T-helper 17 cell (primary cell): ENCODE data around the gene PHF11. TPM values are rescaled to one million over a fixed set of nuclear protein-coding genes. Genes with fewer than 3 reads are reported as not detected.

Experiments
- ATAC-seq: fragments of 150-1000 bp; cut with Tn5 transposase; 2 replicates; pipeline ENCODE4 v1.10.0; 2021; ENCODE audit warnings: mild to moderate bottlenecking, moderate library complexity
- DNase-seq, 3 donors: peaks; one replicate each; pipeline versions ENCODE4 v3.0.0 to v3.0.0-alpha.2; 2020 to 2021
- H3K9me3 ChIP-seq: one replicate; pipeline ENCODE4 v1.7.0; 2013; ENCODE audit warnings: low read length, mild to moderate bottlenecking; ENCODE audit not compliant: control insufficient read depth, poor library complexity, severe bottlenecking
- H3K27ac Mint-ChIP-seq: one replicate; pipeline ENCODE4 v1.8.0; 2022; ENCODE audit warnings: mild to moderate bottlenecking, moderate library complexity, mixed read lengths
- H3K27me3 Mint-ChIP-seq: one replicate; pipeline ENCODE4 v1.8.0; 2022; ENCODE audit warnings: mixed read lengths
- H3K36me3 Mint-ChIP-seq: one replicate; pipeline ENCODE4 v1.8.0; 2022; ENCODE audit warnings: low read depth, mixed read lengths
- H3K4me1 Mint-ChIP-seq: one replicate; pipeline ENCODE4 v1.8.0; 2022; ENCODE audit warnings: mild to moderate bottlenecking, mixed read lengths
- H3K4me3 Mint-ChIP-seq: one replicate; pipeline ENCODE4 v1.8.0; 2022; ENCODE audit warnings: mild to moderate bottlenecking, moderate library complexity, mixed read lengths
- total RNA-seq, 4 donors: library from RNA in 2 of 4; stranded (reverse) in 2 of 4; gene quantifications; one replicate each; pipeline ENCODE4 v1.2.3 and lab custom pipeline; 2022 to 2026

The PHF11 gene
- total RNA-seq, 2 donors from 2014 or later: 104 to 119 TPM

DNA sequence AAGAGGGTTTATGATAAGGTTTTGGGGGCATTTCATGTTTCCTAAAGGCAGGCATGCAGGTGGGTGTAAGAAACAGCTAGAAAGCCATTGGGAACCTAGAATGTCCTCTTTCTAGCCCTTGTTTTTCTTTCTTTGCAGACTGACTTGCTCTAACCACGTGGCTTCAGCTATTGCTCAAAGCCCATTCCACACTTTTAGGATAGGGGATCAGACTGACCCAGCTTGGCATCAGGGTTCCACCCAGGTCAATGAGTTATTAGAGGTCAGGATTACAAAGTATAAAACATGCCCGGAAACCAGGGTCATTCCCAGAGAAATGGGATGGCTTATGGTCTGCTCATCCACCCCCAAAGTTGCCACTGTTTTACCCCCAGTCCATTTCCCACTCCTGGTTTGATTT, 16.8 kb downstream of the PHF11 start:
- ATAC-seq (no peak), DNase-seq (no peak)
- no peaks in the 10 kb centered on the region for H3K9me3 ChIP-seq
- Mint-ChIP-seq H3K27ac (peak overlapping the region; percentile 67), H3K4me1 (peaks cover 31% of the 10 kb centered on the region), H3K36me3 (peaks cover 23% of the 10 kb centered on the region), H3K4me3 (no peak overlapping the region), H3K27me3 (no peaks in the 10 kb centered on the region)

DNA sequence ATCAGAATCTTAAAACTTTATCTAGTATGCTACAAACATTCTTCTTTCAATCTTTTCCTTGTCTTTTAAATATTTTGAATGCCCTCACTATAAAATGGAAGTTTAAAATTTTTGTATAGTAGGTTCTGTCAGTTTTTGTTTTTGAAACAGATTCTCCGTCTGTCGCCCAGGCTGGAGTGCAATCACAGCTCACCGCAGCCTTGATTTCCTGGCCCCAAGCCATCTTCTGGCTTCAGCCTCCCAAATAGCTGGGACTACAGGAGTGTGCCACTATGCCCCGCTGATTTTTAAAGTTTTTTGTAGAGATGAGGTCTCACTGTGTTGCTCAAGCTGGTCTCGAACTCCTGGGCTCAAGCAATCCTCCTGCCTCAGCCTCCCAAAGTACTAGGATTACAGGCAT, 20.7 kb downstream of the PHF11 start:
- Mint-ChIP-seq H3K27me3 (no peaks in the 10 kb centered on the region), H3K27ac (peak overlapping the region; percentile 67), H3K36me3 (peaks cover 22% of the 10 kb centered on the region)

DNA sequence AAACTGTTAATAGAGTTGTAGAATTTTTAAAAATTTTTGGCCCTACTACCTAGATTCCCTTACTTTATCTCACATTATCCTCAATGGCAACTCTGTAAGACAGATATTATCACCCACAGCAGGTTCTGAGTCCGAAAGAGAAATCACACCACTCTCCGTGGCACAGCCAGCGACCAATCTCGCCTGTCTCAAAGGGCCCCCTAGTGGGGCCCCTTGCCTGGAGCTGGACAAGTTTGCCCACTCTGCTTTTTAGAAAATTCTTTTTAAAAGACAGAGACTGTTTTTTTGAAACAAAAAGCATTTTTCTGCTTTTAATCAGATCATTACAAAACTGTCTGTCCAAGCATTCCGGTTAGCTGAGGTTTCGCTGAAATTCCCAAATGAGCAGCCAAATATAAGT, 21.7 kb downstream of the PHF11 start:
- DNase-seq (no peak), ATAC-seq (no peak)
- Mint-ChIP-seq H3K4me1 (peaks cover 22% of the 10 kb centered on the region), H3K27ac (peak overlapping the region; percentile 67), H3K4me3 (no peak overlapping the region), H3K27me3 (no peaks in the 10 kb centered on the region), H3K36me3 (peaks cover 22% of the 10 kb centered on the region)
- H3K9me3 ChIP-seq: no peaks in the 10 kb centered on the region

More for the DNA sequence above, 20.7 kb downstream of the PHF11 start:
- DNase-seq (no peak), ATAC-seq (no peak)
- no peaks in the 10 kb centered on the region for H3K9me3 ChIP-seq
- no peak overlapping the region for H3K4me3 Mint-ChIP-seq
- H3K4me1 Mint-ChIP-seq: peaks cover 27% of the 10 kb centered on the region

DNA sequence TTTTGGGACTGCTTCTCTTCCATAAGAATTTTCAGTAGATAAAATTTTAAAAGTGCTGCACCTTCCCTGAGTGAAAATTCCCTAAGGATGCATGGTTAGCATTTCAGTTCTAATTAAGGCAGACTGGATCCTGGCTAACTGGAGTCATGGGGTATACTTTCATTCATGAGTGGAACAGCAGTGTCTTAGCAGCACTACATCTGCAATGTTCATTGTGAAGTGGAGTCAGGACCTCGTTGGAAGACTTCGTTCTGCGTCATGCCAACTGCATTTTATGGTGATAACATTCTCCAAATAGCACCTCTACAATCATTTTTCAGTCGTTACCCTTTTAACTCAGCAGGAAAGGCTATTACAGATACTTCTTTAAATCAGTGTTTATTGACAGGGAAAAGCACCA, 25.5 kb downstream of the PHF11 start:
- peaks cover 15% of the 10 kb centered on the region for H3K4me1 Mint-ChIP-seq

DNA sequence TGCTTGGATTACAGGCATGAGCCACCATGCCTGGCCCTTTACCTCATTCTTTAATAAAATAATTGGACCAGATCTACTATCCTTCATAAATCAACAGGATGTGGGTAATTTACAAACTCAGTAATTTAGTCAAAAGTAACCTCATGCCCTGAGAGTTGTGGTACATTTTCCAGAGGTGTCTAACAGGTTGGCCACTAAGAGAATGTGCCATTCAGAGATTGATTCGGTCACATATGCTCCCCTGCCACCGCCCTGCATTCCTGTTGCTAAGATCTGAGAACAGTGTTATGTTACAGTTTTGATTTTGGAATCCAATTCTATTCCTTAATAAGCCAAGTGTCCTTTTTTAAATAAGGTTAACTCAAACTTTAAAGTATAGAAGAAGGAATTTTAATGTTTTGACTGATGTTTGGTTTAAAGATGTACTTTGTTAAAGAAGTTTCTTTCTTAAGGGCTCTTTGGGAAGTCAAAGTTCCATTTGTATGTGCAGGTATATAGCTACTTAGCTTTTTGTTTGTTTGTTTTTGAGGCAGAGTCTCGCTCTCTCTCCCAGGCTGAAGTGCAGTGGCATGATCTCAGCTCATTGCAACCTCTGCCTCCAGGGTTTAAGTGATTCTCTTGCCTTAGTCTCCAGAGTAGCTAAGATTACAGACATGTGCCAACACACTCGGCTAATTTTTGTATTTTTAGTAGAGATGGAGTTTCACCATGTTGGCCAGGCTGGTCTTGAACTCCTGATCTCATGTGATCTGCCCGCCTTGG, 29.2 kb downstream of the PHF11 start:
- H3K4me3 Mint-ChIP-seq: no peak overlapping the region
- DNase-seq: no peak
- H3K36me3 Mint-ChIP-seq: no peaks in the 10 kb centered on the region
- H3K27me3 Mint-ChIP-seq: no peaks in the 10 kb centered on the region
- peak overlapping the region; percentile 53 for H3K27ac Mint-ChIP-seq
- no peaks in the 10 kb centered on the region for H3K9me3 ChIP-seq
- ATAC-seq: no peak
- peaks cover 3% of the 10 kb centered on the region for H3K4me1 Mint-ChIP-seq

More for the DNA sequence above, 25.5 kb downstream of the PHF11 start:
- DNase-seq (no peak), ATAC-seq (no peak)
- H3K27ac Mint-ChIP-seq: no peak overlapping the region
- H3K36me3 Mint-ChIP-seq: peaks cover 9% of the 10 kb centered on the region
- H3K27me3 Mint-ChIP-seq: no peaks in the 10 kb centered on the region
- H3K9me3 ChIP-seq: no peaks in the 10 kb centered on the region
- H3K4me3 Mint-ChIP-seq: no peak overlapping the region

DNA sequence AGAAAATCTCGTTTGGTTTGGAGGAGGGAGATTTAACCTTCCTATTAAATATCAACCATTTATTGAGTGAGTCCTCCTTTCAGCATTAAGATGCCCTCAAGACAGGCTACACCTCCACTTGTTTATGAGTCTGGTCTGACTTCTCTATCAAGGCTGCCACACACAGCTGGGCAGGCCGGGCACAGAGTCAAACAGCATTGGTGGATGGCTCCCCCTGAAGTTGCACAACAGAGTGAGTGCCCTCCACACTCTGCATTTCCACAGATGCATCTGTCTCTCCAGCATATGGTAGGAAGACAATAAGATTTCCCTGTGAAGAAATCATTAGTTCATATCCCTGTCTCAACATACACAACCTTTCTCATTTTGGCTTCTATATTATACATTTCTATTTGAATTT, 31.4 kb downstream of the PHF11 start:
- Mint-ChIP-seq H3K27me3 (no peaks in the 10 kb centered on the region), H3K36me3 (no peaks in the 10 kb centered on the region), H3K27ac (peak overlapping the region; percentile 14), H3K4me1 (peaks cover 7% of the 10 kb centered on the region), H3K4me3 (no peak overlapping the region)
- H3K9me3 ChIP-seq: no peaks in the 10 kb centered on the region
- DNase-seq (no peak), ATAC-seq (no peak)

DNA sequence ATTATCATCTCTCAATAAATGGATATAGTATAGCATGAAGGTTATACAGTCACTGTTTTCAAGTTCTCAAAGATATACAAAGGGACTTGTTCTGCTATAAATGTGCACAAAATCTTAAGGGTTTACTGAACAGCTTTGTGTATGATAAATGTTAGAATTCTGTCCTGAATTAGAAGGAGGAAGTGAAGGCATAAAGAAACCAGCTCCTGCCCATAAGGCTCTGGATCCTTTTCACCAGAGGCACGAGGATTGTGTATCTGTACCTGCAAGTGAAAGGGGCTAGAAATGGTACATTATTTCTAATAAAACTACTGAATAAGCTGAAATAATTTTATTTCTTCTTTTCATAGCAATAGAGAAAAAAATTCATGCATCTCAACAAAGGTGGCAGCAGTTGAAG, 32.4 kb downstream of the PHF11 start:
- H3K27ac Mint-ChIP-seq: peak overlapping the region; percentile 14
- ATAC-seq: no peak
- H3K36me3 Mint-ChIP-seq: no peaks in the 10 kb centered on the region
- H3K4me1 Mint-ChIP-seq: peaks cover 10% of the 10 kb centered on the region
- no peaks in the 10 kb centered on the region for H3K27me3 Mint-ChIP-seq
- H3K4me3 Mint-ChIP-seq: no peak overlapping the region
- H3K9me3 ChIP-seq: no peaks in the 10 kb centered on the region
- no peak for DNase-seq

DNA sequence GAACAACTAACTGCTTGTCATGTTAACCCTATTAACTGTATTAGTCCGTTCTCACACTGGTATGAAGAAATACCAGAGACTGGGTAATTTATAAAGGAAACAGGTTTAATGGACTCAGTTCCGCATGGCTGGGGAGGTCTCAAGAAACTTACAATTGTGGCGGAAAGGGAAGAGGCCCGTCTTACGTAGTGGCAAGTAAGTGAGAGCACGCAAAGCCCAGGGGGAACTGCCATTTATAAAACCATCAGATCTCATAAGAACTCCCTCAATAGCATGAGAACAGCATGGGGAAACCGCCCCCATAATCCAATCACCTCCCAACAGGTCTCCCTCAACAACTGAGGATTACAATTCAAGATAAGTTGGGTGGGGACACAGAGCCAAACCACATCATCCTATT, 34.7 kb downstream of the PHF11 start:
- ATAC-seq (no peak), DNase-seq (no peak)
- Mint-ChIP-seq H3K27me3 (no peaks in the 10 kb centered on the region), H3K36me3 (peaks cover 9% of the 10 kb centered on the region), H3K4me1 (peaks cover 7% of the 10 kb centered on the region), H3K4me3 (no peak overlapping the region), H3K27ac (no peak overlapping the region)
- no peaks in the 10 kb centered on the region for H3K9me3 ChIP-seq

DNA sequence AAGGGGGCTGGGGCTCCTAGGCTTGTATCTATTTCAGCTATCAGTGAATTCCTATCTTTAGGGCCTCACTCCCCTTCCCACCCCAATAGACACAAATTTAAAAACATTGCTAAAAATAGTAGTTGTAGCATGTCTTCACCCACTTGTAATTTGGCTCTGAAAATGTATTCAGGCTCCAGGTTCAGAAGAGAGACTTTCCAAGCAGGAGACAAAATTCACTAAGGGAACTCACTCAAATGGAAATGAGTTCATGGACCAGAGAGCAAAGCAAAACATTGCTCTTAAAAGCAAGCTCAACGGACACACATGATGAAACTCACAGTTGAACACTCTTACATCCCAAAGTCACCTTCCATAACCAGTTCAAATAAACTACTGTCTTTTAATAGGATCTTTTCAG, 36.8 kb downstream of the PHF11 start:
- peaks cover 11% of the 10 kb centered on the region for H3K36me3 Mint-ChIP-seq
- H3K9me3 ChIP-seq: no peaks in the 10 kb centered on the region
- no peak overlapping the region for H3K27ac Mint-ChIP-seq
- no peaks in the 10 kb centered on the region for H3K27me3 Mint-ChIP-seq
- ATAC-seq (no peak), DNase-seq (no peak)
- H3K4me1 Mint-ChIP-seq: peaks cover 7% of the 10 kb centered on the region
- no peak overlapping the region for H3K4me3 Mint-ChIP-seq

DNA sequence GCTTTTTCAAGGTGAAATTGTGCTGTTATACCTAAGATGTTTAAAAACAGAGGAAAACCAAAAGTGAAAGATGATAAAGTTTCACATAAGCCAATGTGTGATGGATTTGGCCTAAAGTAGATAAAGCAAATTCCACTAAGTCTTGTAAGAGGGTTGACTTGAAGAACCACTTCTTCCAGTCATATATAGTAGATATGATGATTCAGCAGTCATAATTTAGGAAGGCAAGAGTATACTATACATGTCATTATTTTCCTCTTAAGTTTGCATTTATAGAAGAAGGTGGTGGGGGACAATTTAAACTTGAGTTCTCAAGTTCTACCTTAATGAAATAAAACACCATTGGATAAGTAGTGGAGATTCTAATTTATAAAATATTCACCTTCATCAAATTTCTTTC, 37.3 kb downstream of the PHF11 start:
- no peak for ATAC-seq
- no peak for DNase-seq
- H3K4me3 Mint-ChIP-seq: no peak overlapping the region
- peaks cover 11% of the 10 kb centered on the region for H3K36me3 Mint-ChIP-seq
- peaks cover 7% of the 10 kb centered on the region for H3K4me1 Mint-ChIP-seq
- H3K27me3 Mint-ChIP-seq: no peaks in the 10 kb centered on the region
- H3K27ac Mint-ChIP-seq: no peak overlapping the region
- H3K9me3 ChIP-seq: no peaks in the 10 kb centered on the region

DNA sequence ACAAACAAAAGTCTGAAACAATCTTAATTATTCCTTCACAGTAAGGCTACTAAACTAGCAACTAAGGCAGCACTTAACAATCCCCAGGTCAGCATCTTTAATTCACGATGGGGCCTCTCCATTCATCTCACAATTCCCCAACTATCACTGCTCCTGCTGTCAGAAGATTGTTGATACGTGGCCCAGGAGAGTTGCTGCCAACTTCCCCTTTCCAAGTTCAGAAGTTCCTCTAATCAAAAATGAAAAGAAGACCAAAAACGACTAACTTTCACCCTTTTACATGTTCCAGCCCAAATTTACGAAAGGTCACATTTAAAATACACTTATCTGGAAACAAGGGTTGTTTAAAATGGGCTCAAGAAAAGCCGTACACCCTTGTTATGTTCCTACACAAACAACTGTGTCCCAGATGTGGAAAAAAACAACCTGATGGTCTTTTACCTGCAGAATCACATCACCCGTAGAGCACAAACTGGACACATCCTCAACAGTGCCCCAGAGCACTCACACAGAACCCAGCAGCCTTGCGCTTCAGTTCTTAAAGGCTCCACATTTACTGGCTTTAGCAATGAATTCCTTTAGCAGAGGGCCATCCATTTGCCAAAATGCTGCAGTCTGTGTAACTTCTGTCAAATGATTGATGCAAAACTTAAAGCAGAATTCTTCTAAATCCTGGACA, 38.0 kb downstream of the PHF11 start:
- DNase-seq: no peak
- no peak overlapping the region for H3K27ac Mint-ChIP-seq
- ATAC-seq: no peak

DNA sequence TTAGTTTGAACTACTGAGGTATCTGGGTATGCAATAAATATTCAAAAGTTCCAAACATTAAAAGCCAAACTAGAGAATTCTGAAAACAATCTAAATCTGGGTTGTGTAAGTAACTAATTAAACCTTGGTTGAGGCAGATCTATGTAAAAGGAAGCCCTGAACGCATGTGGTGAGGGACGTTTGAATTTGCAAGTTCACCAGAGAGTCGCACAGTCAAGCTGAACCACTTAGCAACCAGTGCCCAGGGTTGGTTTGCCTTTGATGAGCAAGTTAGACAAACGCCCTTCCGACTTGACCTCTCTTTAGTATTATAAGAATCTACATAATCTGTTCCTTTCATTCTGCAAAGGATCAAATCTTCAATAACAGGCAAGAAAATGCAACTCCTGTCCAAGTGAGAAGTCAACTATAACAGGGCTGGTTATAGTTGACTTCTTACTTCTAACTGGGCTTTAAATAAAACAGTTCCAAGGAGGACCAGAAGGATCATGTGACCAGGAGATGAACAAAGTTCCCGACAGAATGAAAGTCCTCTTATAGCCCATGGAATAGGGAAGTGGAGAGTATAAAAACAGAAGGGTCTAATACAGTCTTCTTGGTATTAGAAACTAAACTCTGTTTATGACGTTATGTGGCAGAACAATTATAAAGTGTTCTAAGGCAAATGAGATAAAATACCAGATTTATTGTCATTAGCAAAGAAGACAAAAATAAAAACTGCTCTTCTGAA, 40.6 kb downstream of the PHF11 start:
- H3K4me3 Mint-ChIP-seq: no peak overlapping the region
- no peak for ATAC-seq
- no peaks in the 10 kb centered on the region for H3K9me3 ChIP-seq
- DNase-seq: no peak
- H3K27ac Mint-ChIP-seq: no peak overlapping the region
- H3K4me1 Mint-ChIP-seq: peaks cover 18% of the 10 kb centered on the region
- peaks cover 13% of the 10 kb centered on the region for H3K36me3 Mint-ChIP-seq
- no peaks in the 10 kb centered on the region for H3K27me3 Mint-ChIP-seq

More for the DNA sequence above, 38.0 kb downstream of the PHF11 start:
- no peaks in the 10 kb centered on the region for H3K9me3 ChIP-seq
- Mint-ChIP-seq H3K4me3 (no peak overlapping the region), H3K27me3 (no peaks in the 10 kb centered on the region), H3K36me3 (peaks cover 11% of the 10 kb centered on the region), H3K4me1 (peaks cover 7% of the 10 kb centered on the region)

DNA sequence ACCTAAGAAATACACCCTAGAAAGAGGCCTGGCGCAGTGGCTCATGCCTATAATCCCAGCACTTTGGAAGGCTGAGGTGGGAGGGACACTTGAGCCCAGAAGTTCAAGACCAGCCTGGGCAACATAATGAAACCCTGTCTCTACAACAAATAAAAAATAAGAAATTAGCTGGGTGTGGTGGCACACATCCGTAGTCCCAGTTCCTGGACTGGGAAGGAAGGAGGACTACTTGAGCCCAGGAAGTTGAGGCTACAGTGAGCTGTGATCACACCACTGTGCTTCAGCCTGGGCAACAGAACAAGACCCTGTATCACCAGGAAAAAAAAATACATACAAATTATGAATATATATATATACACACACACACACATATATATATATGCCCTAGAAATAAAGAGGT, 42.7 kb downstream of the PHF11 start:
- H3K4me1 Mint-ChIP-seq: peaks cover 12% of the 10 kb centered on the region
- no peak for DNase-seq
- H3K4me3 Mint-ChIP-seq: no peak overlapping the region
- no peak for ATAC-seq
- peaks cover 13% of the 10 kb centered on the region for H3K36me3 Mint-ChIP-seq
- H3K9me3 ChIP-seq: no peaks in the 10 kb centered on the region
- no peaks in the 10 kb centered on the region for H3K27me3 Mint-ChIP-seq
- H3K27ac Mint-ChIP-seq: no peak overlapping the region
